B cell (primary cell): ENCODE data around the gene TCF7L2.

Source experiments
- CTCF ChIP-seq: fragments of 200-600 bp; IDR thresholded peaks from one replicate; pipeline ENCODE4 v1.8.0; 2022; ENCODE audit warnings: antibody characterized with exemption, mild to moderate bottlenecking
- EZH2 ChIP-seq: IDR thresholded peaks from 2 replicates; pipeline ENCODE4 v1.6.1; 2012; ENCODE audit warnings: borderline replicate concordance, low read depth, mild to moderate bottlenecking, moderate library complexity, low read length; ENCODE audit not compliant: insufficient read depth, poor library complexity, severe bottlenecking

- peak; percentile 23 for TF ChIP-seq CTCF
- TF ChIP-seq EZH2, result no peak
These were observed 158.3 kb downstream of the TCF7L2 start for GRCh38 chr10:113108194-113108835.
